ENCODE measurements around the gene PDLIM3. TPM values are rescaled to one million over a fixed set of nuclear protein-coding genes. Genes with fewer than 3 reads are reported as not detected.

PDLIM3 gene
- polyA plus RNA-seq, 1 donor = 28.2 TPM

GRCh38 chr4:185472103-185472542, 63.2 kb downstream of the PDLIM3 start:
- H3K27ac ChIP-seq (ENCODE audit: low read length) = no peak overlapping the region
- peak overlapping the region; percentile 81 for H3K4me3 ChIP-seq (ENCODE audit: low read length)
- DNase-seq = peak in 1 of 2 donors; percentile 25
- WGBS (ENCODE audit: insufficient coverage, low lambda C conversion rate) = 0% methylated on average over 2 of the region's 10 CpGs
- H3K27me3 ChIP-seq (ENCODE audit: control insufficient read depth, insufficient read depth, low read length) = peaks cover 43% of the 10 kb centered on the region
- no peaks in the 10 kb centered on the region for H3K36me3 ChIP-seq (ENCODE audit: control insufficient read depth, insufficient read depth, low read length)
- H3K4me1 ChIP-seq (ENCODE audit: control insufficient read depth, insufficient read depth, low read length) = no peaks in the 10 kb centered on the region
- H3K9me3 ChIP-seq (ENCODE audit: control insufficient read depth, low read depth, low read length) = no peaks in the 10 kb centered on the region

- H3K36me3 ChIP-seq (ENCODE audit: control insufficient read depth, insufficient read depth, low read length) = no peaks in the 10 kb centered on the region
- H3K4me1 ChIP-seq (ENCODE audit: control insufficient read depth, insufficient read depth, low read length) = no peaks in the 10 kb centered on the region
- peaks cover 37% of the 10 kb centered on the region for H3K27me3 ChIP-seq (ENCODE audit: control insufficient read depth, insufficient read depth, low read length)
- peak within 1 kb of the TSS; percentile 81 for H3K4me3 ChIP-seq (ENCODE audit: low read length)
- DNase-seq = peak; percentile 86 to 87
- peak within 1 kb of the TSS; percentile 48 for H3K27ac ChIP-seq (ENCODE audit: low read length)
- no peaks in the 10 kb centered on the region for H3K9me3 ChIP-seq (ENCODE audit: control insufficient read depth, low read depth, low read length)
- whole genome bisulfite sequencing (ENCODE audit: insufficient coverage, low lambda C conversion rate) = 0% methylated on average over 5 of the region's 93 CpGs
Measured at GRCh38 chr4:185471235-185472102, 63.8 kb downstream of the PDLIM3 start, which contains the start of gene CCDC110. CCDC110 (minus strand) TSS chr4:185471733; CDS start chr4:185471683, 50 bp downstream.

DNA sequence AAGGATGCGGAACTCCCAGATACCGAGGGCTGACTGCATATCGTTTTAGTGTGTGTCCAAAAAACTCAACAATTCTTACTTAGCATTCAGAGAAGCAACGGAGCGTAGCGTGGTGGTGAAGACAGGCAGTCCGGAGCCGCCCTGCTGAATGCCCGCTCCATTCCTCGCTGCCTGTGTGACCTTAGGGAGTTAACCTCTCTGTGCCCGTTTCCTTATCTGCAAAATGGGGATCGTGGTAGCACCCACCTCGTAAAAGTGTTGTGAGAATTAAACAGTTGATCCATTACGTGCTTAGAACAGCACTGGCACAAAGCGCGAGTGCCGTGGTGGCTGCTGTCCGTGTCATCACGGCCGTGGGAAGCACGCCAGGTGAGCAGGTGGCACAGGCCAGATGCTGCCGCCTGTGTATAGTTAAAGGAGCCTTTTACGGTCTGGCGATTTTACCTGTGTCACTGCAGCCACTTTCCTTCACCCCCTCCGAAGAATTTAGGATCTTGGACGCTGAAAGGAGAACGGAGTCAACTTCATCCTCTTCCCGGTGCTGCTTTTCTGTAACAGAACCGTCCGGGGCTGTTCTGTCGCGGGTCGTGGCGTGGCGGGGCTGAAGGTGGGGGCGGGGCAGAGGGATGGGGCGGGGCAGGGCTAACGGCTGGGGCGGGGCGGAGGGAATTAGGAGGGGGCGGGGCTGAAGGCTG, 64.7 kb downstream of the PDLIM3 start:
- 60% methylated on average over 1 of the region's 41 CpGs for WGBS (ENCODE audit: insufficient coverage, low lambda C conversion rate)
- Histone ChIP-seq H3K27ac (ENCODE audit: low read length) (peak overlapping the region; percentile 48), H3K9me3 (ENCODE audit: control insufficient read depth, low read depth, low read length) (no peaks in the 10 kb centered on the region), H3K36me3 (ENCODE audit: control insufficient read depth, insufficient read depth, low read length) (no peaks in the 10 kb centered on the region), H3K27me3 (ENCODE audit: control insufficient read depth, insufficient read depth, low read length) (peaks cover 37% of the 10 kb centered on the region), H3K4me3 (ENCODE audit: low read length) (peak overlapping the region; percentile 63), H3K4me1 (ENCODE audit: control insufficient read depth, insufficient read depth, low read length) (no peaks in the 10 kb centered on the region)
- peak; percentile 38 to 75 for DNase-seq

DNA sequence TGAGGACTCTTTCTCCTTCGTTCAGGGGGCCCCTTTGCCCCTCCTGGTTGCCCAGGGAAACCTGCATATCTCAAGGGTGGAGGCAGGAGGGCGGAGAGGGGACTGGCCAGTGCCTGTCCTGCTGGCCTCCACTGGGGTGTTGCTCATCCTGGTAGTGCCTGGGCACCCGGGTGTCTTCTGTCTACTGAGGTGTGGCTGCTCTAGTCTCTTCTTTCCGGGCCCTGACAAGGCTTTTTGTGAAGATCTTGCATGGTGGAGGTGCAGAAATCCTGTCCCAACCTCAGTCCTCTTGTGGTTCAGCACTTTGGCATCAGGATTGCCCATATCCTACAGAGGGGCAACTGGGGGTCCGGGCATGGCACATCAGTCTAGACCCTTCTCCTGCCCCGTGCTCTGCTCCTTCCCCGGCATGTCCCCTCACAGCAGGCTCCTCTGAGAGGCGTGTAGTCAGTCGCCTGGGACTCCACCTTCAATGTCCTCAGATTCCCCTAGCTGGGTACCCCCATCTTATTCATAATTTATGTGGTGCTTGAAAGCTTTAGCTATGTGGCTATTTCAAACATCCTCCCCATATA, 65.6 kb downstream of the PDLIM3 start:
- Histone ChIP-seq H3K27me3 (ENCODE audit: control insufficient read depth, insufficient read depth, low read length) (peaks cover 39% of the 10 kb centered on the region), H3K36me3 (ENCODE audit: control insufficient read depth, insufficient read depth, low read length) (no peaks in the 10 kb centered on the region), H3K9me3 (ENCODE audit: control insufficient read depth, low read depth, low read length) (no peaks in the 10 kb centered on the region), H3K4me1 (ENCODE audit: control insufficient read depth, insufficient read depth, low read length) (no peaks in the 10 kb centered on the region), H3K27ac (ENCODE audit: low read length) (no peak overlapping the region), H3K4me3 (ENCODE audit: low read length) (no peak overlapping the region)
- 80% methylated on average over 1 of the region's 9 CpGs for WGBS (ENCODE audit: insufficient coverage, low lambda C conversion rate)
- no peak for DNase-seq

DNA sequence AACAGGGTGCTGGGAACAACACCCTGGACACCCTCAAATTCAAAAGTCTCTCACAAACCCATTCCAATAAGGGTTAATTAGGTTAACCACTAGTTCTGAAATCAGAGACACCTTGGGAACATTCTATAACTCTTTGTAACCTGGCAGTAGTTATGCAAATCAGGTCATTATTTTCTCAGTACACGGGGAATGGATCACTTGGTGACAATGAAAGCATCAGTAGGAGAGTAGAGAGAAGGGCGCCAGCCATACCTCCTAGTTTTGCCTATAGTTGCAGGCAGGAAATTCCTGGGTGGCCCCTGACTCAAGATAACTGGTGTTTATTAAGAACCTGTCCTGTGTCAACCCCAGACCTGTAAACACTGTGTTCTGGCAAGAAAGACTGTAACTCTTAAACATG, 66.3 kb downstream of the PDLIM3 start:
- no peak for DNase-seq
- Histone ChIP-seq H3K9me3 (ENCODE audit: control insufficient read depth, low read depth, low read length) (no peaks in the 10 kb centered on the region), H3K27me3 (ENCODE audit: control insufficient read depth, insufficient read depth, low read length) (peaks cover 37% of the 10 kb centered on the region), H3K36me3 (ENCODE audit: control insufficient read depth, insufficient read depth, low read length) (no peaks in the 10 kb centered on the region), H3K27ac (ENCODE audit: low read length) (no peak overlapping the region), H3K4me3 (ENCODE audit: low read length) (no peak overlapping the region), H3K4me1 (ENCODE audit: control insufficient read depth, insufficient read depth, low read length) (no peaks in the 10 kb centered on the region)
- no CpG with 5 or more reads among the region's 2 CpGs for WGBS (ENCODE audit: insufficient coverage, low lambda C conversion rate)

DNA sequence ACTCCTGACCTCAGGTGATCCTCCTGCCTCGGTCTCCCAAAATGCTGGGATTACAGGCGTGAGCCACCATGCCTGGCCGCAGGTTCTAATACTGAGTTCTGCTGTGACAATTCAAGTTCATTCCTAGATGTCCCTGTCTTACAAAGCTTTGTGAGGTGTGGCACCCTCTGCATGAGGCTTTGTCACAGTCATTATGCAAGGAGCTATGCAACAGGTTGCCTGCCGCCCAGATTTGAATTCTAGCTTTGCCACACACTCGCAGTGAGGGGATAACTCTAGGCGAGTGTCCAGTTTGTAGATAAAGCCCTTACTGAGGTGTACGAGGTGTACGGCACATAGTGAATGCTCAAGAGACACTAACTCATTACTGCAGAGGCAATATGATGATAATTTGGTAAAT, 67.3 kb downstream of the PDLIM3 start:
- no peak for DNase-seq
- peaks cover 32% of the 10 kb centered on the region for H3K27me3 ChIP-seq (ENCODE audit: control insufficient read depth, insufficient read depth, low read length)
- no peaks in the 10 kb centered on the region for H3K36me3 ChIP-seq (ENCODE audit: control insufficient read depth, insufficient read depth, low read length)
- no peaks in the 10 kb centered on the region for H3K9me3 ChIP-seq (ENCODE audit: control insufficient read depth, low read depth, low read length)
- no peak overlapping the region for H3K4me3 ChIP-seq (ENCODE audit: low read length)
- no peaks in the 10 kb centered on the region for H3K4me1 ChIP-seq (ENCODE audit: control insufficient read depth, insufficient read depth, low read length)
- WGBS (ENCODE audit: insufficient coverage, low lambda C conversion rate) = no CpG with 5 or more reads among the region's 8 CpGs
- no peak overlapping the region for H3K27ac ChIP-seq (ENCODE audit: low read length)

- no peak for DNase-seq
- no peak overlapping the region for H3K27ac ChIP-seq (ENCODE audit: low read length)
- H3K4me3 ChIP-seq (ENCODE audit: low read length) = no peak overlapping the region
- no peaks in the 10 kb centered on the region for H3K9me3 ChIP-seq (ENCODE audit: control insufficient read depth, low read depth, low read length)
- H3K4me1 ChIP-seq (ENCODE audit: control insufficient read depth, insufficient read depth, low read length) = no peaks in the 10 kb centered on the region
- H3K36me3 ChIP-seq (ENCODE audit: control insufficient read depth, insufficient read depth, low read length) = no peaks in the 10 kb centered on the region
- H3K27me3 ChIP-seq (ENCODE audit: control insufficient read depth, insufficient read depth, low read length) = peaks cover 27% of the 10 kb centered on the region
- 75% methylated on average over 1 of the region's 4 CpGs for WGBS (ENCODE audit: insufficient coverage, low lambda C conversion rate)
Measured at GRCh38 chr4:185467101-185467500, 68.2 kb downstream of the PDLIM3 start.

- peaks cover 24% of the 10 kb centered on the region for H3K27me3 ChIP-seq (ENCODE audit: control insufficient read depth, insufficient read depth, low read length)
- 83% methylated on average over 1 of the region's 3 CpGs for WGBS (ENCODE audit: insufficient coverage, low lambda C conversion rate)
- H3K27ac ChIP-seq (ENCODE audit: low read length) = no peak overlapping the region
- H3K36me3 ChIP-seq (ENCODE audit: control insufficient read depth, insufficient read depth, low read length) = no peaks in the 10 kb centered on the region
- H3K4me1 ChIP-seq (ENCODE audit: control insufficient read depth, insufficient read depth, low read length) = no peaks in the 10 kb centered on the region
- DNase-seq = no peak
- H3K4me3 ChIP-seq (ENCODE audit: low read length) = no peak overlapping the region
- H3K9me3 ChIP-seq (ENCODE audit: control insufficient read depth, low read depth, low read length) = no peaks in the 10 kb centered on the region
Measured at GRCh38 chr4:185465707-185466106, 69.6 kb downstream of the PDLIM3 start.

- Histone ChIP-seq H3K9me3 (ENCODE audit: control insufficient read depth, low read depth, low read length) (no peaks in the 10 kb centered on the region), H3K4me3 (ENCODE audit: low read length) (no peak overlapping the region), H3K4me1 (ENCODE audit: control insufficient read depth, insufficient read depth, low read length) (no peaks in the 10 kb centered on the region), H3K36me3 (ENCODE audit: control insufficient read depth, insufficient read depth, low read length) (no peaks in the 10 kb centered on the region), H3K27me3 (ENCODE audit: control insufficient read depth, insufficient read depth, low read length) (peaks cover 17% of the 10 kb centered on the region), H3K27ac (ENCODE audit: low read length) (no peak overlapping the region)
- no peak for DNase-seq
- WGBS (ENCODE audit: insufficient coverage, low lambda C conversion rate) = 100% methylated on average over 1 of the region's 1 CpG
Measured at GRCh38 chr4:185464887-185465286, 70.4 kb downstream of the PDLIM3 start.

GRCh38 chr4:185464183-185464582, 71.1 kb downstream of the PDLIM3 start:
- no CpG with 5 or more reads among the region's 6 CpGs for WGBS (ENCODE audit: insufficient coverage, low lambda C conversion rate)
- H3K4me1 ChIP-seq (ENCODE audit: control insufficient read depth, insufficient read depth, low read length) = no peaks in the 10 kb centered on the region
- no peaks in the 10 kb centered on the region for H3K9me3 ChIP-seq (ENCODE audit: control insufficient read depth, low read depth, low read length)
- H3K27ac ChIP-seq (ENCODE audit: low read length) = no peak overlapping the region
- no peak for DNase-seq
- no peaks in the 10 kb centered on the region for H3K36me3 ChIP-seq (ENCODE audit: control insufficient read depth, insufficient read depth, low read length)
- H3K4me3 ChIP-seq (ENCODE audit: low read length) = no peak overlapping the region
- H3K27me3 ChIP-seq (ENCODE audit: control insufficient read depth, insufficient read depth, low read length) = peaks cover 10% of the 10 kb centered on the region

All from large intestine (tissue), 3 donors.